Measurements from ENCODE around the gene VNN1.

Gene VNN1

GRCh38 chr6:132713352-132714134 is at the start of gene VNN1:
Gene VNN1 (minus strand): TSS chr6:132714055. CDS start chr6:132714035, 20 bp downstream.
- no peak for DNase-seq

- DNase-seq = no peak
These were observed 49.4 kb upstream of the VNN1 start for GRCh38 chr6:132763269-132763668.

- no peak for DNase-seq
These were observed 46.4 kb upstream of the VNN1 start for GRCh38 chr6:132760256-132760655.

GRCh38 chr6:132758689-132759088 is 44.8 kb upstream of the VNN1 start:
- no peak for DNase-seq

GRCh38 chr6:132752255-132752654 is 38.4 kb upstream of the VNN1 start:
- no peak for DNase-seq

GRCh38 chr6:132751828-132752227 is 38.0 kb upstream of the VNN1 start:
- DNase-seq = no peak

GRCh38 chr6:132751306-132751705 is 37.5 kb upstream of the VNN1 start:
- no peak for DNase-seq

GRCh38 chr6:132750455-132751248 is 36.8 kb upstream of the VNN1 start:
- no peak for DNase-seq

- no peak for DNase-seq
These were observed 35.3 kb upstream of the VNN1 start for GRCh38 chr6:132749111-132749510.

GRCh38 chr6:132748446-132748845 is 34.6 kb upstream of the VNN1 start:
- no peak for DNase-seq

GRCh38 chr6:132746048-132746447 is 32.2 kb upstream of the VNN1 start:
- no peak for DNase-seq

GRCh38 chr6:132742495-132742894 is 28.6 kb upstream of the VNN1 start:
- no peak for DNase-seq

GRCh38 chr6:132741281-132741680 is 27.4 kb upstream of the VNN1 start:
- no peak for DNase-seq

GRCh38 chr6:132736239-132736638 is 22.4 kb upstream of the VNN1 start:
- no peak for DNase-seq

GRCh38 chr6:132734694-132735236 is 20.9 kb upstream of the VNN1 start:
- no peak for DNase-seq

GRCh38 chr6:132733814-132734213 is 20.0 kb upstream of the VNN1 start:
- no peak for DNase-seq

- DNase-seq = no peak
These were observed 19.4 kb upstream of the VNN1 start for GRCh38 chr6:132733283-132733682.

GRCh38 chr6:132731086-132731485 is 17.2 kb upstream of the VNN1 start:
- no peak for DNase-seq

- no peak for DNase-seq
These were observed 16.7 kb upstream of the VNN1 start for GRCh38 chr6:132730560-132730959.

GRCh38 chr6:132728616-132729015 is 14.8 kb upstream of the VNN1 start:
- DNase-seq = no peak

- DNase-seq = no peak
These were observed 12.7 kb upstream of the VNN1 start for GRCh38 chr6:132726608-132726975.

- no peak for DNase-seq
These were observed 12.2 kb upstream of the VNN1 start for GRCh38 chr6:132725947-132726607.

GRCh38 chr6:132725471-132725870 is 11.6 kb upstream of the VNN1 start:
- no peak for DNase-seq
